KOPT-K1 (cell line): ENCODE results near the gene SLC50A1.

Source experiments
- H3K27ac ChIP-seq: fragments of 200-600 bp; sonication (generic); 2 replicates; pipeline ENCODE4 v1.5.1; 2016; ENCODE audit warnings: antibody characterized with exemption, mild to moderate bottlenecking, low read depth, low read length; ENCODE audit not compliant: poor library complexity, severe bottlenecking
- H3K36me3 ChIP-seq: fragments of 200-600 bp; sonication (generic); 2 replicates; pipeline ENCODE4 v1.5.1; 2017; ENCODE audit warnings: antibody characterized with exemption, mild to moderate bottlenecking, low read length, moderate library complexity; ENCODE audit not compliant: insufficient read depth
- H3K9me3 ChIP-seq: fragments of 200-600 bp; sonication (generic); 2 replicates; pipeline ENCODE4 v1.5.1; 2017; ENCODE audit warnings: antibody characterized with exemption, low read length, mild to moderate bottlenecking; ENCODE audit not compliant: insufficient read depth, poor library complexity, severe bottlenecking

The SLC50A1 gene

GRCh38 chr1:155188268-155188667 lies 52.6 kb downstream of the SLC50A1 start:
- no peaks in the 10 kb centered on the region for H3K36me3 ChIP-seq
- no peak overlapping the region for H3K27ac ChIP-seq
- no peaks in the 10 kb centered on the region for H3K9me3 ChIP-seq
